Measurements from ENCODE around the gene ATXN1. TPM values are rescaled to one million over a fixed set of nuclear protein-coding genes. Genes with fewer than 3 reads are reported as not detected.

The ATXN1 gene
- total RNA-seq, 1 experiment from 2014 or later, result 5.6 TPM

- Histone ChIP-seq H3K18ac (ENCODE audit: insufficient read length, low read depth, low read length) (no peak overlapping the region), H2BK20ac (ENCODE audit: low read depth, low read length, poor library complexity, severe bottlenecking) (no peak overlapping the region), H4K5ac (ENCODE audit: insufficient read length, low read depth, low read length) (no peak overlapping the region), H4K8ac (replicated peaks; ENCODE audit: insufficient read length, low read depth, low read length) (no peak overlapping the region), H3K79me2 (ENCODE audit: insufficient read depth, low read length) (no peaks in the 10 kb centered on the region), H3K9me3 (ENCODE audit: control insufficient read depth, low read depth, low read length) (no peaks in the 10 kb centered on the region), H3T11ph (ENCODE audit: low read length) (no peak overlapping the region), H3K4ac (ENCODE audit: low read depth, low read length) (no peak overlapping the region), H3K14ac (ENCODE audit: insufficient read depth, low read length) (no peak overlapping the region), H2BK120ac (ENCODE audit: low read depth, low read length, poor library complexity, severe bottlenecking) (no peak overlapping the region), H2BK15ac (ENCODE audit: low read depth, low read length) (no peak overlapping the region), H4K91ac (ENCODE audit: insufficient read length, low read depth, low read length) (no peak overlapping the region), H3K4me1 (ENCODE audit: insufficient read depth, low read length) (no peaks in the 10 kb centered on the region), H4K20me1 (ENCODE audit: control insufficient read depth, insufficient read depth, insufficient read length) (no peaks in the 10 kb centered on the region), H3K27me3 (ENCODE audit: insufficient read depth, low read length) (no peaks in the 10 kb centered on the region), H3K56ac (ENCODE audit: insufficient read length, low read depth, low read length) (no peak overlapping the region), H2BK12ac (ENCODE audit: insufficient read length, low read depth, low read length) (no peak overlapping the region), H3K23me2 (ENCODE audit: insufficient read length, low read depth, low read length, poor library complexity, severe bottlenecking) (no peaks in the 10 kb centered on the region), H2BK5ac (ENCODE audit: insufficient read length, low read length) (no peak overlapping the region), H3K23ac (ENCODE audit: insufficient read length, low read depth, low read length) (no peak overlapping the region), H3K27ac (ENCODE audit: insufficient read length, low read depth, low read length) (no peak overlapping the region), H2AFZ (ENCODE audit: low read length) (no peak overlapping the region), H3K4me2 (ENCODE audit: insufficient read depth, insufficient read length, low read length) (no peak overlapping the region), H2AK5ac (ENCODE audit: insufficient read length, low read length) (no peak overlapping the region), H3K9ac (ENCODE audit: extremely low read depth, insufficient read length, low read length) (no peak overlapping the region), H3K79me1 (ENCODE audit: insufficient read depth, low read depth, low read length, poor library complexity, severe bottlenecking) (no peaks in the 10 kb centered on the region)
- peaks cover 0 to 3% (median 0%) of the 10 kb centered on the region in 3 experiments; a peak in 2 of 7 replicates for H3K36me3 Mint-ChIP-seq (ENCODE audit: insufficient read depth in 1 of 3, low read depth in 3 of 3)
- no peak for TF ChIP-seq CTCF (conservative IDR thresholded peaks at IDR 0.05)
- no peak overlapping the region for H3K4me3 Mint-ChIP-seq
- H3K27me3 Mint-ChIP-seq (ENCODE audit: low read depth), result no peaks in the 10 kb centered on the region
- no peak for DNase-seq
- 0 out of 4 replicates have a peak, but pooled peaks cover 0 to 3% of the 10 kb centered on the region in 2 experiments for H3K4me1 Mint-ChIP-seq
- no CpG with 5 or more reads among the region's 7 CpGs for WGBS (ENCODE audit: extremely low coverage, insufficient read length, low lambda C conversion rate)
- no peak overlapping the region for H3K27ac Mint-ChIP-seq
- H3K9me3 Mint-ChIP-seq, result peaks cover 2 to 6% of the 10 kb centered on the region in 2 experiments; a peak in 4 of 5 replicates
Measured at GRCh38 chr6:16450821-16451220, 310.4 kb downstream of the ATXN1 start.
